GM23248 (cell line): Measurements from ENCODE around the gene OSGEP.

Experiments
- EZH2 ChIP-seq: fragments of 200-600 bp; sonication (generic); IDR thresholded peaks from 2 replicates; pipeline ENCODE4 v1.6.1; 2018; ENCODE audit warnings: antibody characterized with exemption, mild to moderate bottlenecking; ENCODE audit not compliant: insufficient read depth, poor library complexity, severe bottlenecking
- EZH2phosphoT487 ChIP-seq: fragments of 200-600 bp; sonication (generic); IDR thresholded peaks from 2 replicates; pipeline ENCODE4 v1.6.1; 2018; ENCODE audit warnings: antibody characterized with exemption, moderate library complexity, mild to moderate bottlenecking, low read depth; ENCODE audit not compliant: insufficient read depth

DNA sequence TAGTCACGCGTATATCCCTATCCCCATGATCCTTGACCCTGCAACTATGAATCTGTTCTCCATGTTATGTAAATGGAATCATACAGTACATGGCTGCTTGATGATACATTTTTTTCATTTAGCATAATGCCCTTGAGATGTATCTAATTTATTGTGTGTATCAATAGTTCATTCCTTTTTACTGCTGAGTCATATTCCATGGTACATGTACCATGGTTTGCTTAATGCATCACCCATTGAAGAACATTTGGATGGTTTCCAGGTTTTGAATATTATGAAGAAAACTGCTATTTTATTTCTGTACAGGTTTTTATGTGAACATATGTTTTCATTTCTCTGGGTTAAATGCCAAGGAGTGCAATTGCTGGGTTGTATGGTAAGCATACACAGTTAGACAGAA lies 46.7 kb upstream of the OSGEP start:
- TF ChIP-seq EZH2phosphoT487 (no peak), EZH2 (no peak)
